Esophagus squamous epithelium (tissue), 5 donors: ENCODE measurements around the gene FBLN5. TPM values are rescaled to one million over a fixed set of nuclear protein-coding genes. Genes with fewer than 3 reads are reported as not detected.

Source experiments
- DNase-seq: peaks from one replicate; lab custom pipeline; 2025; lab: John Stamatoyannopoulos, UW
- H3K27ac ChIP-seq, 4 donors: fragments of 200-600 bp; sonication (generic); one replicate each; pipeline ENCODE4 v1.5.1; 2016 to 2019; ENCODE audit warnings: mild to moderate bottlenecking in 1 of 4
- H3K27me3 ChIP-seq, 4 donors: fragments of 200-600 bp; sonication (generic); 1 replicate in 3 of 4; 2 replicates in 1 of 4; pipeline versions ENCODE4 v1.5.1 to v1.6.0; 2017 to 2021; ENCODE audit warnings: antibody characterized with exemption in 1 of 4
- H3K36me3 ChIP-seq, 3 donors: fragments of 200-600 bp; sonication (generic); one replicate each; pipeline ENCODE4 v1.5.1; 2016 to 2019
- H3K4me1 ChIP-seq, 3 donors: fragments of 200-600 bp; sonication (generic); one replicate each; pipeline ENCODE4 v1.5.1; 2017 to 2019
- H3K4me3 ChIP-seq, 4 donors: fragments of 200-600 bp; sonication (generic); 1 replicate in 3 of 4; 2 replicates in 1 of 4; pipeline ENCODE4 v1.5.1; 2016 to 2019; ENCODE audit warnings: mild to moderate bottlenecking in 2 of 4, moderate library complexity in 1 of 4
- H3K9me3 ChIP-seq, 3 donors: fragments of 200-600 bp; sonication (generic); one replicate each; pipeline ENCODE4 v1.5.1; 2016 to 2019
- CTCF ChIP-seq, 6 experiments: fragments of 450-650 bp in 4 of 6; fragments of 200-600 bp in 2 of 6; sonication (generic) in 2 of 6; IDR thresholded peaks; one replicate each; pipeline ENCODE4 v1.5.1; 2016 to 2019; ENCODE audit warnings: antibody characterized with exemption in 6 of 6, mild to moderate bottlenecking in 4 of 6, moderate library complexity in 4 of 6
- POLR2A ChIP-seq, 4 donors: fragments of 450-650 bp; IDR thresholded peaks; one replicate each; pipeline ENCODE4 v1.6.1; 2017; ENCODE audit warnings: antibody characterized with exemption in 4 of 4, mild to moderate bottlenecking in 4 of 4, moderate library complexity in 3 of 4
- WGBS, 2 donors: methylation state at CpG; one replicate each; pipeline ENCODE4 v1.1.5; 2018; 5-methylcytosine and 5-hydroxymethylcytosine counted together
- intact Hi-C: fragments of 100-400 bp; cut with DNase I; formaldehyde crosslinking; loops from one replicate; pipeline ENCODE4 v1.15.0; 2022
- total RNA-seq, 4 donors: library from RNA; depleted of rRNA; stranded (reverse); fragments of >200 nt; gene quantifications; one replicate each; pipeline ENCODE4 v1.1.0, GENCODE V29; 2016
- donor health status: DM: yes; HTN: yes; CAD: no.

Gene FBLN5
- total RNA-seq, 4 donors from 2014 or later: 1.2 to 83.5 (median 8.0) TPM

GRCh38 chr14:91860238-91860637 is 87.3 kb downstream of the FBLN5 start:
- Histone ChIP-seq H3K36me3 (no peaks in the 10 kb centered on the region), H3K9me3 (no peaks in the 10 kb centered on the region), H3K27me3 (peaks cover 0 to 25% (median 0%) of the 10 kb centered on the region in 4 donors), H3K4me3 (no peak overlapping the region), H3K27ac (no peak overlapping the region), H3K4me1 (peaks cover 0 to 12% (median 0%) of the 10 kb centered on the region in 3 donors)
- intact Hi-C loops: no loop called here
- DNase-seq: no peak
- no peak for TF ChIP-seq CTCF (IDR thresholded peaks at IDR 0.05)
- TF ChIP-seq POLR2A (IDR thresholded peaks at IDR 0.05): no peak

GRCh38 chr14:91858536-91859275 is 88.8 kb downstream of the FBLN5 start:
- no peak overlapping the region for H3K27ac ChIP-seq
- H3K4me1 ChIP-seq: peaks cover 0 to 25% (median 0%) of the 10 kb centered on the region in 3 donors
- DNase-seq: no peak
- TF ChIP-seq POLR2A (IDR thresholded peaks at IDR 0.05) (no peak), CTCF (IDR thresholded peaks at IDR 0.05) (no peak)
- H3K36me3 ChIP-seq: no peaks in the 10 kb centered on the region
- WGBS, 2 donors: 33 to 40% methylated on average over 7 of the region's 8 CpGs
- no peaks in the 10 kb centered on the region for H3K9me3 ChIP-seq
- H3K4me3 ChIP-seq: no peak overlapping the region
- intact Hi-C loops: no loop called here
- H3K27me3 ChIP-seq: peaks cover 0 to 25% (median 0%) of the 10 kb centered on the region in 4 donors

- H3K9me3 ChIP-seq: no peaks in the 10 kb centered on the region
- DNase-seq: no peak
- H3K4me3 ChIP-seq: no peak overlapping the region
- H3K4me1 ChIP-seq: peaks cover 0 to 25% (median 0%) of the 10 kb centered on the region in 3 donors
- WGBS, 2 donors: 83 to 87% methylated on average over 1 to 2 of the region's 2 CpGs
- H3K36me3 ChIP-seq: no peaks in the 10 kb centered on the region
- H3K27me3 ChIP-seq: peaks cover 0 to 25% (median 0%) of the 10 kb centered on the region in 4 donors
- intact Hi-C loops: no loop called here
- no peak for TF ChIP-seq POLR2A (IDR thresholded peaks at IDR 0.05)
- no peak for TF ChIP-seq CTCF (IDR thresholded peaks at IDR 0.05)
- H3K27ac ChIP-seq: no peak overlapping the region
Measured at GRCh38 chr14:91857614-91858013, 89.9 kb downstream of the FBLN5 start.

- Histone ChIP-seq H3K4me3 (no peak overlapping the region), H3K27ac (peak overlapping the region in 2 of 4 donors; percentile 39 to 57), H3K36me3 (no peaks in the 10 kb centered on the region), H3K4me1 (peaks cover 0 to 25% (median 0%) of the 10 kb centered on the region in 3 donors), H3K27me3 (peaks cover 0 to 21% (median 0%) of the 10 kb centered on the region in 4 donors), H3K9me3 (no peaks in the 10 kb centered on the region)
- WGBS, 2 donors: 76 to 93% methylated on average over 2 of the region's 2 CpGs
- no peak for DNase-seq
- intact Hi-C loops: no loop called here
- TF ChIP-seq CTCF (IDR thresholded peaks at IDR 0.05) (no peak), POLR2A (IDR thresholded peaks at IDR 0.05) (no peak)
Measured at GRCh38 chr14:91854327-91854934, 93.1 kb downstream of the FBLN5 start.

GRCh38 chr14:91851563-91851962 is 95.9 kb downstream of the FBLN5 start:
- no peak overlapping the region for H3K27ac ChIP-seq
- 0% methylated on average over 1 of the region's 1 CpG for WGBS, 2 donors
- H3K4me3 ChIP-seq: no peak overlapping the region
- no peak for DNase-seq
- H3K4me1 ChIP-seq: peaks cover 0 to 14% (median 0%) of the 10 kb centered on the region in 3 donors
- TF ChIP-seq POLR2A (IDR thresholded peaks at IDR 0.05) (no peak), CTCF (IDR thresholded peaks at IDR 0.05) (no peak)
- H3K36me3 ChIP-seq: no peaks in the 10 kb centered on the region
- H3K9me3 ChIP-seq: no peaks in the 10 kb centered on the region
- H3K27me3 ChIP-seq: no peaks in the 10 kb centered on the region
- intact Hi-C loops: no loop called here
